Astrocyte (in vitro differentiated cells and primary cell): ENCODE results near the gene DLX3. TPM values are rescaled to one million over a fixed set of nuclear protein-coding genes. Genes with fewer than 3 reads are reported as not detected.

Experiments used
- DNase-seq: peaks from one replicate; pipeline ENCODE4 v3.0.0-alpha.2; 2010; ENCODE audit warnings: low read depth
- FAIRE-seq: peaks from 2 replicates; lab custom pipeline; 2011; peaks lifted over from hg19 to GRCh38; lab: Jason Lieb, UNC
- H2AFZ ChIP-seq: 2 replicates; pipeline ENCODE4 v1.6.0; 2012; ENCODE audit warnings: low read depth, low read length, inconsistent platforms
- H3K27ac ChIP-seq: 2 replicates; pipeline ENCODE4 v1.5.1; 2011; ENCODE audit warnings: low read depth, low read length, inconsistent platforms
- H3K27me3 ChIP-seq: 2 replicates; pipeline ENCODE4 v1.6.0; 2011; ENCODE audit warnings: low read length, inconsistent platforms; ENCODE audit not compliant: insufficient read depth
- H3K36me3 ChIP-seq: 2 replicates; pipeline ENCODE4 v1.5.1; 2011; ENCODE audit warnings: low read length, inconsistent platforms; ENCODE audit not compliant: insufficient read depth
- H3K4me1 ChIP-seq: 2 replicates; pipeline ENCODE4 v1.5.1; 2011; ENCODE audit warnings: low read length, inconsistent platforms; ENCODE audit not compliant: insufficient read depth
- H3K4me2 ChIP-seq: 2 replicates; pipeline ENCODE4 v1.6.0; 2012; ENCODE audit warnings: low read length, inconsistent platforms
- H3K4me3 ChIP-seq: 2 replicates; pipeline ENCODE4 v1.5.1; 2011; ENCODE audit warnings: low read depth, mild to moderate bottlenecking, low read length, inconsistent platforms; ENCODE audit not compliant: insufficient read depth
- H3K79me2 ChIP-seq: 2 replicates; pipeline ENCODE4 v1.6.0; 2012; ENCODE audit warnings: mild to moderate bottlenecking, low read length, inconsistent platforms; ENCODE audit not compliant: insufficient read depth
- H3K9ac ChIP-seq: 2 replicates; pipeline ENCODE4 v1.6.0; 2012; ENCODE audit warnings: mild to moderate bottlenecking, low read length, inconsistent platforms
- H3K9me3 ChIP-seq: 2 replicates; pipeline ENCODE4 v1.5.1; 2012; ENCODE audit warnings: low read depth, mild to moderate bottlenecking, low read length, inconsistent platforms; ENCODE audit not compliant: insufficient read depth
- H4K20me1 ChIP-seq: 2 replicates; pipeline ENCODE4 v1.6.0; 2012; ENCODE audit warnings: low read length, inconsistent platforms; ENCODE audit not compliant: insufficient read depth
- H3K27ac Mint-ChIP-seq: one replicate; pipeline ENCODE4 v1.8.0; 2021; ENCODE audit warnings: mild to moderate bottlenecking, mixed read lengths; ENCODE audit not compliant: unreplicated experiment
- H3K27me3 Mint-ChIP-seq: one replicate; pipeline ENCODE4 v1.8.0; 2021; ENCODE audit warnings: low read depth, mixed read lengths; ENCODE audit not compliant: unreplicated experiment
- H3K36me3 Mint-ChIP-seq: one replicate; pipeline ENCODE4 v1.8.0; 2021; ENCODE audit warnings: low read depth, mixed read lengths; ENCODE audit not compliant: unreplicated experiment
- H3K4me1 Mint-ChIP-seq: one replicate; pipeline ENCODE4 v1.8.0; 2021; ENCODE audit warnings: low read depth, mixed read lengths; ENCODE audit not compliant: unreplicated experiment
- H3K4me3 Mint-ChIP-seq: one replicate; pipeline ENCODE4 v1.8.0; 2021; ENCODE audit warnings: mild to moderate bottlenecking, moderate library complexity, mixed read lengths; ENCODE audit not compliant: unreplicated experiment
- H3K9me3 Mint-ChIP-seq: one replicate; pipeline ENCODE4 v1.8.0; 2021; ENCODE audit warnings: mild to moderate bottlenecking, mixed read lengths; ENCODE audit not compliant: unreplicated experiment
- EZH2 ChIP-seq: IDR thresholded peaks from 2 replicates; pipeline ENCODE4 v1.6.1; 2012; ENCODE audit warnings: mild to moderate bottlenecking, low read length, inconsistent platforms; ENCODE audit not compliant: insufficient read depth
- total RNA-seq: library from RNA; stranded (reverse); gene quantifications from 2 replicates; pipeline ENCODE4 v1.2.1, GENCODE V29; 2021
- TF ChIP-seq, protein P1 (sequence below): IDR thresholded peaks from 2 replicates; pipeline ENCODE4 v1.5.1; 2011; ENCODE audit warnings: low read depth, mild to moderate bottlenecking, inconsistent platforms, low read length, moderate library complexity; ENCODE audit not compliant: insufficient read depth

DLX3 gene
- total RNA-seq, 1 donor from 2014 or later = 1.00 TPM

DNA sequence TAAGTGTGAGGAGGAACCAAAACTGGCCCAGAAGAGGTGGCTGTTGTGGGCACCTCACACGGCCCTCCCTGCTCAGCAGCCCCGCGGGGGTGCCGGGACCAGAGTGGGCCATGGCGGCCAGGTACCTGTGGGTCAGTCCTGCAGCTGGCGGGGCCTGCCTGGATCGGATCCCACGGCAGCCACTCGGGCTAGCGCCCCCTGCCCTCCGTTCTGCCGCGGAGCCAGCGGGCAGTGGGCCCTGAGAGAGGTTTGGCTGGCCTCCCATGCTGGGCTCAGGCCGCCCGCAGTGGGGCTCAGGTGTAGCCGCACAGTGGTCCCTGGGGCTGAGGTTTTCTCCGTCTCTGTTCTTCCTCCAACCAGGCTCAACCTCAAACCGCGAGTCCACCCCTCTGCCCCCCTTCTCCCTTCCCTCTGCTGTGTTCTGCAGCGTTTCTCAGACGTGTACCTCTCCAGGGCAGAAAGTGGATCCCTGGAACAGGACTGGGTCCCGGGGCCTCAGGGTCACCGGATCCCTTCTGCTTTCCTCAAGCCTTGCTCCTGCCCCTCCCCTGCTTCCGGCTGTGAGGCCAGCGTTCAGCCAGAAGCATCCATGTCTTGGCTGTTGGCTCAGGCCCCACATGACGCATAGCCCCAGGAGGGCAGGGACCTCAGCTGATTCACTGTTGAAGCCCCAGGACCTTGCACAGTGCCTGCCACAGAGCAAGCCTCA lies 32.3 kb upstream of the DLX3 start:
- Mint-ChIP-seq H3K4me3 (peak overlapping the region; percentile 74), H3K27ac (peak overlapping the region; percentile 94), H3K4me1 (peaks cover 33% of the 10 kb centered on the region), H3K9me3 (no peaks in the 10 kb centered on the region), H3K36me3 (no peaks in the 10 kb centered on the region), H3K27me3 (no peaks in the 10 kb centered on the region)
- H3K27ac ChIP-seq = peak overlapping the region; percentile 80
- peak; percentile 92 for DNase-seq
- no peaks in the 10 kb centered on the region for H3K36me3 ChIP-seq
- H3K9me3 ChIP-seq = peaks cover 5% of the 10 kb centered on the region
- TF ChIP-seq EZH2 = no peak
- TF ChIP-seq, protein P1, sequence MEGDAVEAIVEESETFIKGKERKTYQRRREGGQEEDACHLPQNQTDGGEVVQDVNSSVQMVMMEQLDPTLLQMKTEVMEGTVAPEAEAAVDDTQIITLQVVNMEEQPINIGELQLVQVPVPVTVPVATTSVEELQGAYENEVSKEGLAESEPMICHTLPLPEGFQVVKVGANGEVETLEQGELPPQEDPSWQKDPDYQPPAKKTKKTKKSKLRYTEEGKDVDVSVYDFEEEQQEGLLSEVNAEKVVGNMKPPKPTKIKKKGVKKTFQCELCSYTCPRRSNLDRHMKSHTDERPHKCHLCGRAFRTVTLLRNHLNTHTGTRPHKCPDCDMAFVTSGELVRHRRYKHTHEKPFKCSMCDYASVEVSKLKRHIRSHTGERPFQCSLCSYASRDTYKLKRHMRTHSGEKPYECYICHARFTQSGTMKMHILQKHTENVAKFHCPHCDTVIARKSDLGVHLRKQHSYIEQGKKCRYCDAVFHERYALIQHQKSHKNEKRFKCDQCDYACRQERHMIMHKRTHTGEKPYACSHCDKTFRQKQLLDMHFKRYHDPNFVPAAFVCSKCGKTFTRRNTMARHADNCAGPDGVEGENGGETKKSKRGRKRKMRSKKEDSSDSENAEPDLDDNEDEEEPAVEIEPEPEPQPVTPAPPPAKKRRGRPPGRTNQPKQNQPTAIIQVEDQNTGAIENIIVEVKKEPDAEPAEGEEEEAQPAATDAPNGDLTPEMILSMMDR = no peak
- peak overlapping the region; percentile 66 for H2AFZ ChIP-seq
- H3K79me2 ChIP-seq = no peaks in the 10 kb centered on the region
- peak overlapping the region; percentile 38 for H3K4me3 ChIP-seq
- H4K20me1 ChIP-seq = no peaks in the 10 kb centered on the region
- peak overlapping the region; percentile 84 for H3K4me2 ChIP-seq
- peak overlapping the region; percentile 68 for H3K9ac ChIP-seq
- peaks cover 27% of the 10 kb centered on the region for H3K4me1 ChIP-seq
- peak; percentile 47 for FAIRE-seq
- no peaks in the 10 kb centered on the region for H3K27me3 ChIP-seq

DNA sequence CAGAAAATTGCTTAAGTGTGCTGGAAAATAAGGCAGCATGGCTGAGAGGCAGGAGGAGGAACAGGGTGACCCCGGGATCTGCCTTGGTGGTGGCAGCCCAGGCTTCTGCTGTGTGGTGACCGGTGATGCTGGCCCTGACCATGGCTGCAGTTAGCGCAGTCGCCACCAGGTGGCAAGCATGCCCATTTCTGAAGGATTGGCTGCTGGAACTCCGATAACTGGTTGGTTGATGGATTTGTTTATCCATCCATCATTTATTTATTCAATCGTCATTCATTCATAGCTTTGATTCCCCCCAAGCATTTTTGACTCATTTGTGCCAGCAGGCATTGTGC lies 31.8 kb upstream of the DLX3 start:
- no peaks in the 10 kb centered on the region for H3K36me3 ChIP-seq
- FAIRE-seq (peak; percentile 90), DNase-seq (peak; percentile 55)
- peak overlapping the region; percentile 68 for H3K9ac ChIP-seq
- H3K4me3 Mint-ChIP-seq = no peak overlapping the region
- H3K4me1 Mint-ChIP-seq = peaks cover 35% of the 10 kb centered on the region
- no peaks in the 10 kb centered on the region for H3K79me2 ChIP-seq
- H3K4me2 ChIP-seq = peak overlapping the region; percentile 84
- peaks cover 27% of the 10 kb centered on the region for H3K4me1 ChIP-seq
- no peaks in the 10 kb centered on the region for H4K20me1 ChIP-seq
- no peaks in the 10 kb centered on the region for H3K27me3 ChIP-seq
- peak overlapping the region; percentile 70 for H3K27ac Mint-ChIP-seq
- peak overlapping the region; percentile 38 for H3K4me3 ChIP-seq
- TF ChIP-seq, protein P1 = peak; percentile 93
- no peak for TF ChIP-seq EZH2
- H3K27me3 Mint-ChIP-seq = no peaks in the 10 kb centered on the region
- no peaks in the 10 kb centered on the region for H3K9me3 Mint-ChIP-seq
- H2AFZ ChIP-seq = peak overlapping the region; percentile 66
- H3K9me3 ChIP-seq = peaks cover 5% of the 10 kb centered on the region
- no peaks in the 10 kb centered on the region for H3K36me3 Mint-ChIP-seq
- peak overlapping the region; percentile 80 for H3K27ac ChIP-seq

DNA sequence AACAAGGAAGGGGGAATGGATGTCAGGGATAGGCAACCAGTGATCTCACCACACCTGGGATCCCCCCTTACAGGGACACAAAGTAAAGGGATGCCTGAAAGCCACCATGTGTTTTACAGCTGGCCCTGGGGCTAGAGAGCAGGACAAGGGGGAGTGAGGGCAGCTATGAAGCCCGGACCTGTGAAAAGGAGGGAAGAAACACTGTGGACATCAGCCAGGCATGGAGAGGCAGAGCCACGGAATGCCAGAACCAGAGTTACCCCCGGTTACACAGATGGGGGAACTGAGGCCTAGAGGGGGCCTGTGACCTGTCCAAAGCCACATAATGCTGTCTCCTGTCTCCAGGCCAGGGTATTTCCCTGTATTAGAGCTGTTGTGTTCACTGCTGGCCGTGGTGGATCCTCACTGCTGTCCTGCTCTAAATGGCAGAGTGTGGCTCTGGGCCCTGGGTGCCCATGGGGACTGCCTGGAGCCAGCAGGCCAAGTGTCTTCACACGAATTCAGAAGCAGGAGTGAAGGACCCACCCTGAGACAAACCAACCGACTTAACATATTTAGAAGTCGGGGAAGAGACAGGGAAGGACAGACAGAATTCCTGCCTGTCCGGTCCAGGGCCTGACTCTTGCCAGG lies 31.1 kb upstream of the DLX3 start:
- no peaks in the 10 kb centered on the region for H3K9me3 Mint-ChIP-seq
- no peak overlapping the region for H3K4me3 Mint-ChIP-seq
- H3K27me3 Mint-ChIP-seq = peaks cover 1% of the 10 kb centered on the region
- H3K4me1 ChIP-seq = peaks cover 27% of the 10 kb centered on the region
- peaks cover 5% of the 10 kb centered on the region for H3K9me3 ChIP-seq
- H3K9ac ChIP-seq = no peak overlapping the region
- no peak overlapping the region for H2AFZ ChIP-seq
- no peak for DNase-seq
- no peaks in the 10 kb centered on the region for H4K20me1 ChIP-seq
- H3K27ac ChIP-seq = no peak overlapping the region
- H3K4me2 ChIP-seq = no peak overlapping the region
- no peaks in the 10 kb centered on the region for H3K36me3 Mint-ChIP-seq
- peaks cover 35% of the 10 kb centered on the region for H3K4me1 Mint-ChIP-seq
- H3K79me2 ChIP-seq = no peaks in the 10 kb centered on the region
- peak overlapping the region; percentile 70 for H3K27ac Mint-ChIP-seq
- H3K4me3 ChIP-seq = no peak overlapping the region
- no peaks in the 10 kb centered on the region for H3K36me3 ChIP-seq
- no peak for FAIRE-seq
- TF ChIP-seq, protein P1 = no peak
- no peak for TF ChIP-seq EZH2
- H3K27me3 ChIP-seq = no peaks in the 10 kb centered on the region
